ENCODE results near the gene P2RX4. TPM values are rescaled to one million over a fixed set of nuclear protein-coding genes. Genes with fewer than 3 reads are reported as not detected.

Gene P2RX4
- total RNA-seq, 3 donors from 2014 or later = 62.9 to 114 (median 86.9) TPM

- TF ChIP-seq, protein P1, sequence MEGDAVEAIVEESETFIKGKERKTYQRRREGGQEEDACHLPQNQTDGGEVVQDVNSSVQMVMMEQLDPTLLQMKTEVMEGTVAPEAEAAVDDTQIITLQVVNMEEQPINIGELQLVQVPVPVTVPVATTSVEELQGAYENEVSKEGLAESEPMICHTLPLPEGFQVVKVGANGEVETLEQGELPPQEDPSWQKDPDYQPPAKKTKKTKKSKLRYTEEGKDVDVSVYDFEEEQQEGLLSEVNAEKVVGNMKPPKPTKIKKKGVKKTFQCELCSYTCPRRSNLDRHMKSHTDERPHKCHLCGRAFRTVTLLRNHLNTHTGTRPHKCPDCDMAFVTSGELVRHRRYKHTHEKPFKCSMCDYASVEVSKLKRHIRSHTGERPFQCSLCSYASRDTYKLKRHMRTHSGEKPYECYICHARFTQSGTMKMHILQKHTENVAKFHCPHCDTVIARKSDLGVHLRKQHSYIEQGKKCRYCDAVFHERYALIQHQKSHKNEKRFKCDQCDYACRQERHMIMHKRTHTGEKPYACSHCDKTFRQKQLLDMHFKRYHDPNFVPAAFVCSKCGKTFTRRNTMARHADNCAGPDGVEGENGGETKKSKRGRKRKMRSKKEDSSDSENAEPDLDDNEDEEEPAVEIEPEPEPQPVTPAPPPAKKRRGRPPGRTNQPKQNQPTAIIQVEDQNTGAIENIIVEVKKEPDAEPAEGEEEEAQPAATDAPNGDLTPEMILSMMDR (IDR thresholded peaks at IDR 0.05) = no peak
- TF ChIP-seq POLR2AphosphoS5 (IDR thresholded peaks at IDR 0.05) (no peak), POLR2A (IDR thresholded peaks at IDR 0.05) (no peak)
- no peaks in the 10 kb centered on the region for H3K27me3 ChIP-seq
- no peaks in the 10 kb centered on the region for H3K36me3 ChIP-seq
- intact Hi-C loops (cut with DNase I; ENCODE audit: low total_unique reads) = no loop called here
- no peak overlapping the region for H3K27ac ChIP-seq
- H3K9me3 ChIP-seq = no peaks in the 10 kb centered on the region
- no peak overlapping the region for H3K4me3 ChIP-seq
- H3K4me1 ChIP-seq = no peaks in the 10 kb centered on the region
- no peak for DNase-seq (ENCODE audit: low spot score in 2 of 2)
Measured at GRCh38 chr12:121166356-121166755, 43.6 kb upstream of the P2RX4 start.

GRCh38 chr12:121167232-121167820 is 42.6 kb upstream of the P2RX4 start:
- H3K27ac ChIP-seq = no peak overlapping the region
- no peaks in the 10 kb centered on the region for H3K27me3 ChIP-seq
- TF ChIP-seq, protein P1 (IDR thresholded peaks at IDR 0.05) = no peak
- TF ChIP-seq POLR2A (IDR thresholded peaks at IDR 0.05) (no peak), POLR2AphosphoS5 (IDR thresholded peaks at IDR 0.05) (no peak)
- no peak overlapping the region for H3K4me3 ChIP-seq
- intact Hi-C loops (cut with DNase I; ENCODE audit: low total_unique reads) = no loop called here
- no peaks in the 10 kb centered on the region for H3K9me3 ChIP-seq
- DNase-seq (ENCODE audit: low spot score in 2 of 2) = no peak
- H3K36me3 ChIP-seq = no peaks in the 10 kb centered on the region
- no peaks in the 10 kb centered on the region for H3K4me1 ChIP-seq

DNA sequence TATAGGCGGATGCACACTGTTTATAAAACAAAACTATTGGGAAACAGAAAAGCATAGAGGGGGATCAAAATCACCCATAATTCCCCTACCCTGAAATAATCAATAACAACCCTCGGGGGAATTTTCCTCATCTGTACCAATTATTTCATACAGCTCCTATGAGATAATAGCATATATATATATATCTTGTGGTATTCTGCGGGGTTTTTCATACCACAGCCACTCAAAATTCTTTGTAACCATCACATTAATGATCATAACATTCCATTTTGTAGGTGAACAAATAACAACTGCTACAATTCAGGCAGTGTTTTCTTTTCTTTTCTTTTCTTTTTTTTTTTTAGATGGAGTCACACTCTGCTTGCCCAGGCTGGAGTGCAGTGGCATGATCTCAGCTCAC is 42.0 kb upstream of the P2RX4 start:
- no peak for TF ChIP-seq POLR2A (IDR thresholded peaks at IDR 0.05)
- no peak for TF ChIP-seq POLR2AphosphoS5 (IDR thresholded peaks at IDR 0.05)
- TF ChIP-seq, protein P1 (IDR thresholded peaks at IDR 0.05) = no peak
- Histone ChIP-seq H3K27me3 (no peaks in the 10 kb centered on the region), H3K9me3 (no peaks in the 10 kb centered on the region), H3K4me3 (no peak overlapping the region), H3K4me1 (no peaks in the 10 kb centered on the region), H3K36me3 (no peaks in the 10 kb centered on the region), H3K27ac (no peak overlapping the region)
- no peak for DNase-seq (ENCODE audit: low spot score in 2 of 2)
- intact Hi-C loops (cut with DNase I; ENCODE audit: low total_unique reads) = no loop called here

GRCh38 chr12:121170151-121170550 is 39.8 kb upstream of the P2RX4 start:
- TF ChIP-seq POLR2AphosphoS5 (IDR thresholded peaks at IDR 0.05) (no peak), POLR2A (IDR thresholded peaks at IDR 0.05) (no peak)
- TF ChIP-seq, protein P1 (IDR thresholded peaks at IDR 0.05) = no peak
- intact Hi-C loops (cut with DNase I; ENCODE audit: low total_unique reads) = no loop called here
- no peak for DNase-seq (ENCODE audit: low spot score in 2 of 2)
- no peaks in the 10 kb centered on the region for H3K27me3 ChIP-seq
- no peak overlapping the region for H3K4me3 ChIP-seq
- no peaks in the 10 kb centered on the region for H3K4me1 ChIP-seq
- H3K27ac ChIP-seq = no peak overlapping the region
- no peaks in the 10 kb centered on the region for H3K36me3 ChIP-seq
- H3K9me3 ChIP-seq = no peaks in the 10 kb centered on the region

- H3K4me1 ChIP-seq = no peaks in the 10 kb centered on the region
- H3K4me3 ChIP-seq = no peak overlapping the region
- no peak overlapping the region for H3K27ac ChIP-seq
- intact Hi-C loops (cut with DNase I; ENCODE audit: low total_unique reads) = no loop called here
- H3K9me3 ChIP-seq = no peaks in the 10 kb centered on the region
- H3K36me3 ChIP-seq = no peaks in the 10 kb centered on the region
- H3K27me3 ChIP-seq = no peaks in the 10 kb centered on the region
- no peak for DNase-seq (ENCODE audit: low spot score in 2 of 2)
- TF ChIP-seq, protein P1 (IDR thresholded peaks at IDR 0.05) = no peak
- TF ChIP-seq POLR2AphosphoS5 (IDR thresholded peaks at IDR 0.05) = no peak
- no peak for TF ChIP-seq POLR2A (IDR thresholded peaks at IDR 0.05)
Measured at GRCh38 chr12:121170611-121171260, 39.2 kb upstream of the P2RX4 start.
